Sigmoid colon (tissue), 7 donors: ENCODE measurements around the gene FKRP. TPM values are rescaled to one million over a fixed set of nuclear protein-coding genes. Genes with fewer than 3 reads are reported as not detected.
"Not testable (repeated sequence)": the region's sequence is repeated elsewhere in the genome, so short reads cannot be mapped to it uniquely, and the experiment has no call there.

Experiments used
- DNase-seq: peaks from one replicate; pipeline ENCODE4 v3.0.0-alpha.2; 2019
- H3K27ac ChIP-seq, 4 donors: fragments of 200-600 bp; sonication (generic); one replicate each; pipeline ENCODE4 v1.5.1; 2016 to 2019; ENCODE audit warnings: mild to moderate bottlenecking in 1 of 4
- H3K27me3 ChIP-seq, 3 donors: fragments of 200-600 bp; sonication (generic); one replicate each; pipeline ENCODE4 v1.5.1; 2019; ENCODE audit warnings: mild to moderate bottlenecking in 1 of 3
- H3K36me3 ChIP-seq, 4 donors: fragments of 200-600 bp; sonication (generic); one replicate each; pipeline ENCODE4 v1.5.1; 2016 to 2019
- H3K4me1 ChIP-seq, 4 donors: fragments of 200-600 bp; sonication (generic); one replicate each; pipeline ENCODE4 v1.5.1; 2017 to 2019
- H3K4me3 ChIP-seq, 4 donors: fragments of 200-600 bp; sonication (generic); one replicate each; pipeline ENCODE4 v1.5.1; 2017 to 2019; ENCODE audit warnings: mild to moderate bottlenecking in 2 of 4, moderate library complexity in 1 of 4
- H3K9me3 ChIP-seq, 4 donors: fragments of 200-600 bp in 3 of 4; sonication (generic) in 3 of 4; one replicate each; pipeline versions ENCODE4 v1.5.1 to v1.6.1; 2013 to 2019
- EP300 ChIP-seq, 4 donors: sonication (generic); formaldehyde crosslinking; IDR thresholded peaks; one replicate each; pipeline ENCODE4 v1.6.1; 2017; ENCODE audit warnings: antibody characterized with exemption in 4 of 4
- POLR2A ChIP-seq, 2 donors: fragments of 450-650 bp; IDR thresholded peaks; one replicate each; pipeline ENCODE4 v1.6.1; 2016; ENCODE audit warnings: antibody characterized with exemption in 2 of 2, mild to moderate bottlenecking in 2 of 2, moderate library complexity in 2 of 2
- POLR2AphosphoS5 ChIP-seq, 4 donors: sonication (generic); formaldehyde crosslinking; IDR thresholded peaks; one replicate each; pipeline ENCODE4 v1.6.1; 2017; ENCODE audit warnings: antibody characterized with exemption in 4 of 4
- WGBS, 2 donors: extraction: QIAGEN DNeasy Blood & Tissue Kit; methylation state at CpG; one replicate each; pipeline ENCODE4 v1.1.7; 2013; 5-methylcytosine and 5-hydroxymethylcytosine counted together
- intact Hi-C: fragments of 100-400 bp; cut with DNase I; formaldehyde crosslinking; loops from one replicate; pipeline ENCODE4 v1.15.1; 2023
- polyA plus RNA-seq, 3 donors: library from polyadenylated mRNA; stranded (reverse); fragments of 200-250 nt; gene quantifications; one replicate each; pipeline ENCODE4 v1.2.3, GENCODE V29; 2013
- total RNA-seq, 4 donors: library from RNA; depleted of rRNA; stranded (reverse); fragments of >200 nt; gene quantifications; one replicate each; pipeline ENCODE4 v1.1.0, GENCODE V29; 2016
- TF ChIP-seq, protein P1 (sequence below), 4 experiments: fragments of 450-650 bp in 3 of 4; fragments of 200-600 bp in 1 of 4; IDR thresholded peaks; one replicate each; pipeline ENCODE4 v1.5.1; 2016 to 2019; ENCODE audit warnings: antibody characterized with exemption in 4 of 4, mild to moderate bottlenecking in 3 of 4, moderate library complexity in 2 of 4
- donor health status: healthy with polysubstance abuse.
- donor health status: Bipolar disorder and iron deficiency.
- donor health status: healthy.

FKRP gene
- total and polyA plus RNA-seq, 7 donors, result 1.4 to 31.0 (median 15.0) TPM

DNA sequence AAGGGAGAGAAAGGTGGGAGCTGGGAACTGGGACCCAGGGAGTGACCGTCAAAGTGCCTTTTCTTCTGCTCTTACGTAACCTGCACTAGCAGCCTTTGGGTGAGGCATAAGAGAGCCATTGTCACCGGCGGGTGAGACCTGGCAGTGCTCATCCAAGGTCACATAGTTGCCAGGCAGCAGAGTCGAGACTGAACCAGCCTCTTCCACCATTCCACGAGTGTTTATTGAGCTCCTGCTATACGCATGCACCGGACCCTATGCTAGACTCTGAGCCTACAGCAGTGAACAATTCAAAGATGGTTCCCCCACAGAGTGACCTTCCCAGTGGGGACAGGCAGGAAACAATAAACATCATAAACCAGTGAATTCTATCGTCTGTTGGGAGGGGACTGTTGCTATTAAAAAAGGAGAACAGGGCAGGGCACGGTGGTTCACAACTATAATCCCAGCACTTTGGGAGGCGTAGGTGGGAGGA is 19.0 kb downstream of the FKRP start:
- peaks cover 0 to 24% (median 19%) of the 10 kb centered on the region in 4 donors for H3K4me1 ChIP-seq
- no peak overlapping the region for H3K27ac ChIP-seq
- peak; percentile 52 for DNase-seq
- H3K27me3 ChIP-seq, result no peaks in the 10 kb centered on the region
- H3K36me3 ChIP-seq, result no peaks in the 10 kb centered on the region
- intact Hi-C loops, result no loop called here
- TF ChIP-seq EP300 (IDR thresholded peaks at IDR 0.05) (no peak), POLR2A (IDR thresholded peaks at IDR 0.05) (no peak), POLR2AphosphoS5 (IDR thresholded peaks at IDR 0.05) (no peak)
- TF ChIP-seq, protein P1, sequence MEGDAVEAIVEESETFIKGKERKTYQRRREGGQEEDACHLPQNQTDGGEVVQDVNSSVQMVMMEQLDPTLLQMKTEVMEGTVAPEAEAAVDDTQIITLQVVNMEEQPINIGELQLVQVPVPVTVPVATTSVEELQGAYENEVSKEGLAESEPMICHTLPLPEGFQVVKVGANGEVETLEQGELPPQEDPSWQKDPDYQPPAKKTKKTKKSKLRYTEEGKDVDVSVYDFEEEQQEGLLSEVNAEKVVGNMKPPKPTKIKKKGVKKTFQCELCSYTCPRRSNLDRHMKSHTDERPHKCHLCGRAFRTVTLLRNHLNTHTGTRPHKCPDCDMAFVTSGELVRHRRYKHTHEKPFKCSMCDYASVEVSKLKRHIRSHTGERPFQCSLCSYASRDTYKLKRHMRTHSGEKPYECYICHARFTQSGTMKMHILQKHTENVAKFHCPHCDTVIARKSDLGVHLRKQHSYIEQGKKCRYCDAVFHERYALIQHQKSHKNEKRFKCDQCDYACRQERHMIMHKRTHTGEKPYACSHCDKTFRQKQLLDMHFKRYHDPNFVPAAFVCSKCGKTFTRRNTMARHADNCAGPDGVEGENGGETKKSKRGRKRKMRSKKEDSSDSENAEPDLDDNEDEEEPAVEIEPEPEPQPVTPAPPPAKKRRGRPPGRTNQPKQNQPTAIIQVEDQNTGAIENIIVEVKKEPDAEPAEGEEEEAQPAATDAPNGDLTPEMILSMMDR (IDR thresholded peaks at IDR 0.05), result no peak
- H3K9me3 ChIP-seq, result no peaks in the 10 kb centered on the region
- WGBS, 2 donors, result 13 to 62% methylated on average over 11 of the region's 11 CpGs
- H3K4me3 ChIP-seq, result no peak overlapping the region

DNA sequence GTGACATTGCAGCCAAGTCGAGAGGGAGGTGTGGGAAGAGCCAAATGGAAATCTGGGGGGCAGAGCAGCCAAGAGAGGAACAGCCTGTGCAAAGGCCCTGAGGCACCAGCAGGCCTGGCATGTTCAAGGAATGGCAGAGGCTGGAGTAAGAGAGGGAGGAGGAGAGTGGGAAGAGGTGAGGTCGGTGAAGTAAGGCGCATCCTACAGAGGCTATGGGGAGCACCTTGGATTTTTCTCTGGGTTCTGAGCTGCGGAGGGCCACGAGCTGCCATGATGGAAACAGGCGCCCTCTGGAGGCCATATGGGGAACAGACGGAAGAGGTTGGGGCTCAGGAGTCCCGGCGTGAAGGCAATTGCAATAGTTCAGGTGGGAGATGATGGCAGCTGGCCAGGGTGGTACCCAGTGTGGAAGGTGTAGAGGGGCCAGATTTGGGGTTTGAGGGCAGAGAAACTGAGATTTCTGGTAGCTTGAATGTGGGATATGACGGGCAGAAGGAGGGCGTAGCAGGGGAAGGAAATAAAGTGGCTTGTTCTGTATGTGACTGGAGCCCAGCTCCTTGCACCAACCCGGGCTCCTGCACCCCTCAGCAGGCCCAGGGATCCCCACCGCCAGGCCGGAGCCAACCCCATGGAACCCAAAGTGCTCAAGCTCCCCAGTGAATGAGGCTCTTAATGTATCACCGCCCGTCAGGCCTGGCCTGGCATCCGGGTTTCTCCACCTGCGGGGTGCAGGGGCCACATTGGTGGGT is 20.9 kb downstream of the FKRP start:
- DNase-seq, result peak; percentile 68
- no peak overlapping the region for H3K4me3 ChIP-seq
- intact Hi-C loops, result no loop called here
- no peaks in the 10 kb centered on the region for H3K27me3 ChIP-seq
- no peaks in the 10 kb centered on the region for H3K9me3 ChIP-seq
- H3K27ac ChIP-seq, result no peak overlapping the region
- H3K4me1 ChIP-seq, result peaks cover 0 to 13% (median 9%) of the 10 kb centered on the region in 4 donors
- TF ChIP-seq EP300 (IDR thresholded peaks at IDR 0.05) (no peak), POLR2A (IDR thresholded peaks at IDR 0.05) (no peak), POLR2AphosphoS5 (IDR thresholded peaks at IDR 0.05) (no peak)
- TF ChIP-seq, protein P1 (IDR thresholded peaks at IDR 0.05), result peak in 2 of 4 experiments; percentile 45 to 52
- WGBS, 2 donors, result 59 to 68% methylated on average over 18 of the region's 18 CpGs
- no peaks in the 10 kb centered on the region for H3K36me3 ChIP-seq

DNA sequence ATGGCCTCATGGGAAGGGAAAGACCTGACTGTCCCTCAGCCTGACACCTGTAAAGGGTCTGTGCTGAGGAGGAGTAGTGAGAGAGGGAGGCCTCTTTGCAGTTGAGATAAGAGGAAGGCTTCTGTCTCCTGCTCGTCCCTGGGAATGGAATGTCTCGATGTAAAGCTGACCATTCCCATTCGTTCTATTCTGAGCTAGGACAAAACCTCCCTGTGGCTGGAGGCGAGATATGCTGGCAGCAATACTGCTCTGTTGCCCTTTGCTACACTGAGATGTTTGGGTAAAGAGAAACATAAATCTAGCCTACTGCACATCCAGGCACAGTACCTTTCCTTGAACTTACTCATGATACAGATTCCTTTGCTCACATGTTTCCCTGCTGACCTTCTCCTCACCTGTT is 22.9 kb downstream of the FKRP start:
- 13 to 53% methylated on average over 4 of the region's 4 CpGs for WGBS, 2 donors
- H3K27me3 ChIP-seq, intact Hi-C loops, H3K36me3 ChIP-seq, DNase-seq, H3K9me3 ChIP-seq, H3K4me3 ChIP-seq: not testable (repeated sequence)
- peak overlapping the region in 3 of 4 donors; percentile 14 to 60 (median 41) for H3K27ac ChIP-seq
- H3K4me1 ChIP-seq, result peaks cover 0 to 13% (median 9%) of the 10 kb centered on the region in 4 donors

DNA sequence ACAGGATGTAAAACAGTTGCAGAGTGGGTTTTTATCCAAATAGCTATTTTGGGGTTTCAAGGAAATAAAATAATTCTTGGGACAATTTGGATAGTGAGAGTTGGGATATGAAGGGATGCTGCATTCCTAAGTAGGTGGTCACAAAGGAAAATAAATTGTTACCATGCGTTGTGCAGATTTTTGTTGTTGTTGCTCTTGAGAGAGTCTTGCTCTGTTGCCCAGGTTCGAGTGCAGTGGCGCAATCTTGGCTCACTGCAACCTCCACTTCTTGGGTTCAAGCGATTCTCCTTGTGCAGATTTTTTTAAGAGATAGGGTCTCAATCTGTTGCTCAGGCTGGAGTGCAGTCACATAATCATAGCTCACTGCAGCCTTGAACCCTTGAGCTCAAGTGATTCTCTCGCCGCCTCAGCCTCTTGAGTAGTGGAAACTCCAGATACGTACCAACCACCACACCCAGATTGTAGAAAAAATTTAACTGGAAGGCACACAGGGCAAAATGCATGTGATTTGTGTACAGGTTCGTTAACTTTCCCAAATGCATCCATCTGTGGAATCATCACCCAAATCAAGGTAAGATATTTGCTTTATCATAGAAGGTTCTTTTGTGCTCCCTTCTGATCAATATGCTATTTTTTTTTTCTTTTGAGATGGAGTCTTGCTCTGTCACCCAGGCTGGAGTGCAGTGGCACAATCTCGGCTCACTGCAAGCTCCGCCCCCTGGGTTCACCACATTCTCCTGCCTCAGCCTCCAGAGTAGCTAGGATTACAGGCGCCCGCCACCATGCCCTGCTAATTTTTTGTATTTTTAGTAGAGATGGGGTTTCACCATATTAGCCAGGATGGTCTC is 26.5 kb downstream of the FKRP start:
- WGBS, 2 donors, result 61 to 79% methylated on average over 12 of the region's 12 CpGs
- no peaks in the 10 kb centered on the region for H3K27me3 ChIP-seq
- TF ChIP-seq, protein P1 (IDR thresholded peaks at IDR 0.05), result no peak
- TF ChIP-seq POLR2A (IDR thresholded peaks at IDR 0.05) (no peak), POLR2AphosphoS5 (IDR thresholded peaks at IDR 0.05) (no peak), EP300 (IDR thresholded peaks at IDR 0.05) (no peak)
- H3K36me3 ChIP-seq, result peaks cover 0 to 28% (median 20%) of the 10 kb centered on the region in 4 donors
- H3K4me3 ChIP-seq, result no peak overlapping the region
- intact Hi-C loops, result no loop called here
- DNase-seq, result no peak
- peaks cover 0 to 13% (median 9%) of the 10 kb centered on the region in 4 donors for H3K4me1 ChIP-seq
- H3K9me3 ChIP-seq, result no peaks in the 10 kb centered on the region
- no peak overlapping the region for H3K27ac ChIP-seq

DNA sequence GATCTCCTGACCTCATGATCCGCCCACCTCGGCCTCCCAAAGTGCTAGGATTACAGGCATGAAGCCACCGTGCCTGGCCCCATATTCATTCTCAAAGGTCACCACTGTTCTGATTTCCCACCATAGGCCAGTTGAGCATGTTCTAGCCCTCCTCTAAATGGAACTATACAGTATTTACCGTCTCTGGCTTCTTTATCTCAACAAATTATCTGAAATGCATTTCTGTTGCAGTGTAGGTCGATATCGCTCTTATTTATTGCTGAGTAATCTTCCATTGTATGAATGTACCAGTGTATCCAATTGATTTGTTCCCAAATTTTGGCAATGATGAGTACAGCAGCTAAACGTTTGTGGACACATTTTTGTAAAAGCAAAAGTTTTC is 27.2 kb downstream of the FKRP start:
- H3K27me3 ChIP-seq, result no peaks in the 10 kb centered on the region

More for the DNA sequence above, 27.2 kb downstream of the FKRP start:
- no peak overlapping the region for H3K4me3 ChIP-seq
- DNase-seq, result no peak
- 81 to 91% methylated on average over 7 of the region's 7 CpGs for WGBS, 2 donors
- TF ChIP-seq, protein P1 (IDR thresholded peaks at IDR 0.05), result no peak
- no peak for TF ChIP-seq EP300 (IDR thresholded peaks at IDR 0.05)
- TF ChIP-seq POLR2AphosphoS5 (IDR thresholded peaks at IDR 0.05), result no peak
- peaks cover 0 to 29% (median 20%) of the 10 kb centered on the region in 4 donors for H3K36me3 ChIP-seq
- H3K9me3 ChIP-seq, result no peaks in the 10 kb centered on the region
- H3K27ac ChIP-seq, result no peak overlapping the region
- intact Hi-C loops, result no loop called here
- H3K4me1 ChIP-seq, result peaks cover 0 to 13% (median 9%) of the 10 kb centered on the region in 4 donors
